OCI-LY7 (cell line): ENCODE data around the gene PIM3. TPM values are rescaled to one million over a fixed set of nuclear protein-coding genes. Genes with fewer than 3 reads are reported as not detected.

Source experiments
- BruUV-seq: library from RNA; stranded (reverse); fragments of 400-500 nt; replicated peaks from 2 replicates; lab custom pipeline; 2021; lab: Mats Ljungman, UMichigan
- CTCF ChIA-PET: fragments of 300-600 bp; sonication (Branson Sonifier 250); formaldehyde crosslinking; loops from one replicate; lab custom pipeline; 2022; ENCODE audit warnings: antibody characterized with exemption; ENCODE audit not compliant: unreplicated experiment; lab: Charles Lee
- POLR2A ChIA-PET: fragments of 300-600 bp; sonication (Branson Sonifier 250); formaldehyde crosslinking; loops from one replicate; lab custom pipeline; 2022; ENCODE audit warnings: antibody characterized with exemption; lab: Charles Lee
- DNase-seq: peaks from one replicate; pipeline ENCODE4 v3.0.0-alpha.2; 2015; ENCODE audit warnings: low spot score
- H2AFZ ChIP-seq: fragments of 200-600 bp; sonication (generic), shearing (Covaris generic); 2 replicates; pipeline ENCODE4 v1.6.1; 2014; ENCODE audit warnings: mild to moderate bottlenecking, antibody characterized with exemption, low read length, moderate library complexity
- H3K27ac ChIP-seq: fragments of 200-600 bp; sonication (generic); 2 replicates; pipeline ENCODE4 v1.5.1; 2014; ENCODE audit warnings: mixed run types, low read depth, mild to moderate bottlenecking, moderate library complexity, low read length, inconsistent platforms; ENCODE audit not compliant: poor library complexity, severe bottlenecking
- H3K36me3 ChIP-seq: fragments of 200-600 bp; sonication (generic); 2 replicates; pipeline ENCODE4 v1.6.1; 2014; ENCODE audit warnings: mild to moderate bottlenecking, antibody characterized with exemption, low read length, moderate library complexity, mixed read lengths; ENCODE audit not compliant: insufficient read depth
- H3K4me1 ChIP-seq: fragments of 200-600 bp; sonication (generic); 2 replicates; pipeline ENCODE4 v1.5.1; 2014; ENCODE audit warnings: mild to moderate bottlenecking, low read length; ENCODE audit not compliant: insufficient read depth, poor library complexity, severe bottlenecking
- H3K4me2 ChIP-seq: fragments of 200-600 bp; sonication (generic); 2 replicates; pipeline ENCODE4 v1.6.1; 2014; ENCODE audit warnings: mild to moderate bottlenecking, low read length
- H3K4me3 ChIP-seq: fragments of 200-600 bp; sonication (generic); 2 replicates; pipeline ENCODE4 v1.5.1; 2014; ENCODE audit warnings: mild to moderate bottlenecking, low read depth, low read length; ENCODE audit not compliant: poor library complexity, severe bottlenecking
- H3K79me2 ChIP-seq: fragments of 200-600 bp; sonication (generic); 2 replicates; pipeline ENCODE4 v1.6.1; 2016; ENCODE audit warnings: low read depth, mild to moderate bottlenecking, low read length, moderate library complexity, mixed read lengths; ENCODE audit not compliant: insufficient read depth
- H3K9me2 ChIP-seq: fragments of 200-600 bp; sonication (generic); 2 replicates; pipeline ENCODE4 v1.6.1; 2016; ENCODE audit warnings: mild to moderate bottlenecking, low read length, mixed read lengths; ENCODE audit not compliant: insufficient read depth
- H3K9me3 ChIP-seq: fragments of 200-600 bp; sonication (generic); 2 replicates; pipeline ENCODE4 v1.6.1; 2014; ENCODE audit warnings: mild to moderate bottlenecking, mixed run types, low read length, mixed read lengths
- H4K20me1 ChIP-seq: fragments of 200-600 bp; sonication (generic); 2 replicates; pipeline ENCODE4 v1.6.1; 2014; ENCODE audit warnings: mild to moderate bottlenecking, antibody characterized with exemption, low read length, moderate library complexity, mixed read lengths; ENCODE audit not compliant: insufficient read depth
- CTCF ChIP-seq: fragments of 200-600 bp; sonication (generic); conservative IDR thresholded peaks from 2 replicates; pipeline ENCODE4 v1.5.1; 2014; ENCODE audit warnings: mild to moderate bottlenecking, antibody characterized with exemption, low read length, moderate library complexity, mixed read lengths
- EZH2phosphoT487 ChIP-seq: fragments of 200-600 bp; sonication (generic); IDR thresholded peaks from 2 replicates; pipeline ENCODE4 v1.6.1; 2018; ENCODE audit warnings: low read depth, borderline replicate concordance, mild to moderate bottlenecking, mixed run types, antibody characterized with exemption, low read length, moderate library complexity, mixed read lengths
- intact Hi-C: fragments of 100-400 bp; cut with micrococcal nuclease; formaldehyde crosslinking; loops from one replicate; pipeline ENCODE4 v1.10.0; 2022; ENCODE audit not compliant: unreplicated experiment
- total RNA-seq, 2 experiments: library from RNA; depleted of rRNA in 1 of 2; stranded (reverse); fragments of >200 nt in 1 of 2; shearing (Covaris generic) in 1 of 2; gene quantifications; 2 replicates each; pipeline ENCODE4 v1.2.3, GENCODE V29; 2014 to 2022

Gene PIM3
- total RNA-seq, 2 experiments from 2014 or later: 60.5 to 81.7 TPM

- H3K9me2 ChIP-seq: no peaks in the 10 kb centered on the region
- H3K4me2 ChIP-seq: no peak overlapping the region
- no peak overlapping the region for H2AFZ ChIP-seq
- TF ChIP-seq CTCF (no peak; the same call in none of the 2 replicates), EZH2phosphoT487 (no peak)
- H3K9me3 ChIP-seq: peaks cover 9% of the 10 kb centered on the region
- POLR2A ChIA-PET: no interaction called here
- H3K79me2 ChIP-seq: no peaks in the 10 kb centered on the region
- no peak overlapping the region for H3K4me3 ChIP-seq
- no peak overlapping the region for H3K27ac ChIP-seq
- no peaks in the 10 kb centered on the region for H4K20me1 ChIP-seq
- no peaks in the 10 kb centered on the region for H3K36me3 ChIP-seq
- no TSS peak for BruUV-seq
- CTCF ChIA-PET: no interaction called here
- intact Hi-C loops: loop anchor here (1.0 to 5.0 kb wide), 2 partner anchors 38 to 64 kb away; no protein-coding TSS in a partner anchor
- peaks cover 10% of the 10 kb centered on the region for H3K4me1 ChIP-seq
- no peak for DNase-seq
Measured at GRCh38 chr22:49993649-49994360, 33.2 kb downstream of the PIM3 start.

GRCh38 chr22:49994361-49995040 is 33.9 kb downstream of the PIM3 start:
- intact Hi-C loops: loop anchor here (5.0 kb wide), 1 partner anchor 38 kb away; no protein-coding TSS in a partner anchor
- Histone ChIP-seq H3K79me2 (no peaks in the 10 kb centered on the region), H3K27ac (no peak overlapping the region), H3K9me2 (no peaks in the 10 kb centered on the region), H4K20me1 (no peaks in the 10 kb centered on the region), H2AFZ (no peak overlapping the region), H3K4me2 (no peak overlapping the region), H3K4me1 (peaks cover 10% of the 10 kb centered on the region), H3K36me3 (no peaks in the 10 kb centered on the region), H3K9me3 (peaks cover 9% of the 10 kb centered on the region), H3K4me3 (no peak overlapping the region)
- TF ChIP-seq EZH2phosphoT487: no peak
- no peak for TF ChIP-seq CTCF
- CTCF ChIA-PET: no interaction called here
- BruUV-seq: no TSS peak
- POLR2A ChIA-PET: no interaction called here
- no peak for DNase-seq

- Histone ChIP-seq H3K4me2 (no peak overlapping the region), H2AFZ (no peak overlapping the region), H3K9me3 (peaks cover 9% of the 10 kb centered on the region), H3K4me1 (peaks cover 10% of the 10 kb centered on the region), H4K20me1 (no peaks in the 10 kb centered on the region), H3K4me3 (no peak overlapping the region), H3K79me2 (no peaks in the 10 kb centered on the region), H3K36me3 (no peaks in the 10 kb centered on the region), H3K27ac (no peak overlapping the region), H3K9me2 (no peaks in the 10 kb centered on the region)
- no TSS peak for BruUV-seq
- DNase-seq: no peak
- intact Hi-C loops: no loop called here
- TF ChIP-seq CTCF (no peak), EZH2phosphoT487 (no peak)
- ChIA-PET POLR2A (no interaction called here), CTCF (no interaction called here)
Measured at GRCh38 chr22:49995041-49995360, 34.4 kb downstream of the PIM3 start.
